ENCODE data around the gene LMF1.
A peak's percentile ranks its signal among the peaks of the same experiment; 100 is the strongest.

Gene LMF1

DNA sequence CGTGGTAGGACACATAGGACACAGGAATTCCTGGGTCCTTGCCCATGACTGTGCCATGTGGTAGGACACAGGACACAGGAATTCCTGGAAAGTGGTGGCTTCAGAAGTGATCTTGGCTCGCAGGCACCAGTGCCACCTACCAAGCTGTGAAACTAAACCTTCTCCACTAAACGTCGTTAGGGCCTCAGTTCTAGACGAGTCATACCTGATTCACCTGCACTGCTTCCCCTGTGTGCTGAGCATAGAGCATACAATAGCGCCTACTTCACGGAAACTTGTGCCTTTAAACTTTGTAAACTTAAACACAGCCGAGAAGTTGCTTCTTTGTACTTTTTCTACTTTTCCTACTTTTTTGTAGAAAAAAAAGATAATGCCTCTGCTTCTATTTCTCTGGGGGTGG is 15.6 kb upstream of the LMF1 start:
- no peak for DNase-seq

- no peak for DNase-seq
Measured at GRCh38 chr16:985646-986400, 15.0 kb upstream of the LMF1 start.

- DNase-seq, result peak in 40 of 58 donors; percentile 12 to 80 (median 51)
Measured at GRCh38 chr16:984736-985636, 14.2 kb upstream of the LMF1 start.

DNA sequence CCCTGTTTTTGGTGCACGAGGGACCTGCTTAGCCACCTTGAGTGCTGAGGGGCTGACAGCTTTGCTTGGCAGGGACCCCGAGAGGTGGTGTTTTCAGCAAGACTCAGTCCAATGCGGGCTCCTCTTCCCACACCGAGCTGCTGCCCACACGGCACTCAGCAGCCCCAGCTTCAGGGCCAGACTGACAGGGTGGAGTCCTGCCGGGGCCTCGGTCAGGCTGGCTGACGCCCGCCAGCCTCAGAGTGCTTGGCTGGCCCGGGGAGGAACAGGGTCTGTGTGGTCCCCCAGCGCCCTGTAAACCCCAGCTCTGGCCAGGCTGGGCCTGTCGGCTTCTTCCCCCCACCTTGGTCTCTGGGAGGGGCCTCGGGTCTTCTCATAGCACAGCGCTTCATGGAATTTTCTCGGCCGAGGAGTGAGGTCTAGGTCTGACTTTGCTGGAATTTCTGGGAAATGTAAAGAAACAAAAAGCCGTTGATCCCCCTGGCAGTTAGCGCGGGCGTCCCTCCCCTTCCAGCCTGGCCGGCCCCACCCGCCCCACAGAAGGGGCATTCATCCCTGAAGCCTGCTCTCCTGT is 13.4 kb upstream of the LMF1 start:
- peak in 3 of 58 donors; percentile 23 to 39 (median 29) for DNase-seq

DNA sequence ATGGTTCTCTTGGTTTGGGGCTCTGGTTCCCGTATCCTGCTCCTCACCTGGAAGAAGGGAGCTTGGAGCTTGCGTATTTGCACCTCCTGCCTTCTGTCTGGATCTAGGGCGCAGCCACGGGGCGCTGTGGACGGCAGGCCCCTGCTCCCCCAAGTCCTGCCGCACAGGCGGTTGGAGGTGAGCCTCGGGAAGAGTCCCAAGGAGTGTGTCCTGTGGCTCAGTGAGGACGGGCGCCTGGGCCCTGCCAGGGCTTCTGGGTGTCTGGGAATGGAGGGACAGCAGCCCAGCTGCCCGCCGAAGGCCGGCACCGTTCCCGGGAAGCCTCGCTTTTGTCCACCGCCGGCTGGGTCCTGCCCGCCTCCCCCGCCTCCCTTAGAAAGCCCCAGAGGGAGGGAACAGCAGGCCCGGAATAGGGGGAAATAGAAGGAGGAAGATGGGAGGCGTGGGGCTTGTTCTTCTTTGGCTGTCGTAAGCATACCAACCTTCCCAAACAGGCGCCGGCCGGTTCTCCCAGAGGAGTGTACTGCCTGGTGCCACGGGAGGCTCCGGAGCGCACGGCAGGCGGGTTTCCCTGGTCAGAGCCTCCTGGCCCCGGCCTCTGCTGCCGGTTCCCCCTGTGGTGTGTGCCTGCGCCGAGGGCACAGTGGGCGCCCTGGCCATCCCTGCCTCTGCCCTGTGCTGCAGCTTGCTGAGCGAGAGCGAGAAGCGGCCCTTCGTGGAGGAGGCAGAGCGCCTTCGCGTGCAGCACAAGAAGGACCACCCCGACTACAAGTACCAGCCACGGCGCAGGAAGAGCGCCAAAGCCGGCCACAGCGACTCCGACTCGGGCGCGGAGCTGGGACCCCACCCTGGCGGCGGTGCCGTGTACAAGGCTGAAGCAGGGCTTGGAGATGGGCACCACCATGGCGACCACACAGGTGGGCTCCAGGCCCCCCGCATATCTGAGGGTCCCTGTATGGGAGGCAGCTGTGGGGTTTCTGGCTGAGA is 12.6 kb upstream of the LMF1 start:
- DNase-seq, result peak in 52 of 58 donors; percentile 27 to 77 (median 57)

DNA sequence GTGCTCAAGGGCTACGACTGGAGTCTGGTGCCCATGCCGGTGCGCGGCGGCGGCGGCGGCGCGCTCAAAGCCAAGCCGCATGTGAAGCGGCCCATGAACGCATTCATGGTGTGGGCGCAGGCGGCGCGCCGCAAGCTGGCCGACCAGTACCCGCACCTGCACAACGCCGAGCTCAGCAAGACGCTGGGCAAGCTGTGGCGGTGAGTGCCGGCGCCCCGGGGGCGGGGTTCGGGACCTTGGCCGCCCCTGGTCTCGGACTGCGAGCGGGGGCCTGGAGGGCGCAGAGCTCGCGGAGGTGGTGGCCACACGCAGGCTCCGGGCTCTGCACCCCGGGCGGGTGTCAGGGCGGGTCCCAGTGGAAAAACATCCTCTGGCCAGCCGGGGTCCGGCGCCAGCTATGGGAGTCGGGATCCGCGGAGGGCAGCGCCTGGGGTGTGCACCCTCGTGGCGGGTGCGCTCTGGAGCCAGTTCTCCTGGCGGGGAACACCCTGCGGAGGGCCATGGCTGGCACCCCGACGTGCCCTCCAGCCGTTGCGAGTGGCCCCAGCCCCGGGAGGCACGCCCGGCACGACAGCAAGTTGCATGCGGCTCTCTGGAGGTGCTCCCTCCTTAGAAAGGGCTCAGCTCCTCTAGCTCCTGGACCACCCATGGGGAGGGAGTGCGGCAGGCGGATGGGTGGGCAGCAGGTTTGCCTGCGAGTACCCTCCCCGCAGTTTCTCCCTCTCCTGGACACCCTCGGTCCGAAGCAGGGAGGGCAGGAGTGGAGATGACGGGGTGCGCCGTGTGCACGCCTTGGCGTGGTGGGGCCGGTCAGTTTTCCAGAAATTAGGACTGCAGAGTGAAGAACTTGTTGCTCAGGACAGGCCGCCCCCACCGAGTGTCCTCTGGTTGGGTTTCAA is 11.6 kb upstream of the LMF1 start:
- DNase-seq, result peak in 4 of 58 donors; percentile 32 to 41 (median 36)

GRCh38 chr16:981695-982144 is 10.9 kb upstream of the LMF1 start, which contains the start of gene SOX8:
Gene SOX8 (plus strand): TSS chr16:981770. CDS start chr16:981923, 153 bp downstream.
- DNase-seq, result no peak

GRCh38 chr16:980595-980854 is 9.7 kb upstream of the LMF1 start:
- peak in 1 of 58 donors; percentile 62 for DNase-seq

DNA sequence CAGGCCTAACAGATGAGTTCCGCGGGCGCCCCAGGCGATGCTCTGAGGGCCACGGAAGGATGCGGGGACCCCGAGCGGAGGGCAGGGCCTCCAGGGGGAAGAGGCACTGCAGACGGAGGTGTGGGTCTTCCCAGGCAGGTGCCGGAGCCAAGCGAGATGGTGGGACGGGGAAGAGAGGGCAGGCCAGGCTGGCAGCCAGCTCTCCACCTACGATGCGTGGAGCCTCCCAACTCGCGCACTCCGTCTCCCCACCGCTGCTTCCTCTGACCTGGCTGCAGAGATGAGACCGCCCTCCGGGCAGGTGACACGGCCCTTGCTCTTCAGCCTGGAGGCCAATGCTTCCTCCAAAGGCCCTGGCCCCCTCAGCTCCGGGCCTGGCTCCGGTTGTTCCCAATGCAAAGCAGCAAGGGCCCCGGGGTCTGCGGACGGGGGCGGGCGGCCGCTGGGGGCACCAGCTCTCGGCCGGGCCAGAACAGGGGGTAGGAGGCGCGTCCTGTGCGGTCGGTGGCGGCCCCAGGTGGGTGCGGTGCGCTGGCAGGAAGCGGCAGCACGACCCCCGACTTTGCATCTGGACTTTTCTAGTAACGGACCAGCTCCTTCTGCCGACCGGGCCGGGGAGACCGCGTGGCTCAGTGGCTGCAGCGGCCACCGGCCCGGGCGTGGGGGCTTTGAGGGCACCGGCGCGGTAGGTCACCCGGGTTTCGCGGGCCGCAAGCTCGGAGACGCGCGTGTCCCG is 9.2 kb upstream of the LMF1 start:
- DNase-seq, result no peak

DNA sequence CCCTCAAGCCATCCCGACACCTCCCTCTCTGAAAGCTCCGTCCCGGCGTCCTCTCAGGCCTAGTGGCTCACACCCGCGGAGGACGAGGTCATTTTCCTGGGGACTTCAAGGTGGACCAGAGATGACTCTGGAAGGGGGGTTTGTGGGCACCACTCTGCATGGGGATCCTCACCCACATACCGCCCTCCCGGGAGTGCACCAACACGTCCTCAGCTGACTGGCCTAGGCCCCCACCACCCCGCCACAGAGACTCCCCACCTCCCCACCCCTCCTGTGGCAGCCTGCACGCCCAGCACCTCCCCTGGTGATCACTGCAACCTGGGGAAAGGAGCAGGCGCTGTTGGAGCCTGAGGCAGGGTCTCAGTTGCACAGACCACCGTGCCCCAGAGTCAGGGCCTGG is 8.4 kb upstream of the LMF1 start:
- no peak for DNase-seq

DNA sequence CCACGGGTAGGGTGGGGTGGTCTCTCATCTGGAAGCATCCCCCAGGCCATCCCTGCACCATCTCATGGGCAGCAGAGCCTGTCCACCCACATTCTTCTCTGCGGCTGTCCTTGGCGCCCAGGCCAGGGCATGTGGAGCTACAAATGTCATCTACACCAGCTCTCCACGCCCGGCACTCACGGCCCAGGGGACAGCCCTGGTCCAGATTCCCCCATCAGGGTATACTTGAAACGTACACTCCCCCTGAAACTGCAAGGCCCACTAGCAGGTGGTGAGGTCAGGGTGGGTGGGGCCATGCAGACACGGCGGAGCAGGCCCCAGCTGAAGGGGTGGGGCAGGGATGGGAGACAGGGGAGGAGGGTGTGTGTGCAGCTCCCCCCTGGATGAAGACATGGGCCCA is 7.6 kb upstream of the LMF1 start:
- DNase-seq, result no peak

DNA sequence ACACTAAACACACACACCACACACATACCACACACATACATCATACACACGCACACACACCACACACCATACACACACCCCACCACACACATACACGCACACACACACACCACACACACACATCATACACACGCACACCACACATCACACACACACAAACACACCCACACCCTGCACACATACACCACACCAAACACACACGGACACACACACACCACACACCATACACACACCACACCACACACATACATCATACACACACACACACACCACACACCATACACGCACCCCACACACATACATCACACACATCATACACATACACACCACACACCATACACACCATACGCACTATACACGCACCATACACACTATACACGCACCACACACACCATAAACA is 7.1 kb upstream of the LMF1 start:
- no peak for DNase-seq

GRCh38 chr16:977081-977701 is 6.4 kb upstream of the LMF1 start:
- peak in 57 of 58 donors; percentile 61 to 96 (median 88) for DNase-seq

DNA sequence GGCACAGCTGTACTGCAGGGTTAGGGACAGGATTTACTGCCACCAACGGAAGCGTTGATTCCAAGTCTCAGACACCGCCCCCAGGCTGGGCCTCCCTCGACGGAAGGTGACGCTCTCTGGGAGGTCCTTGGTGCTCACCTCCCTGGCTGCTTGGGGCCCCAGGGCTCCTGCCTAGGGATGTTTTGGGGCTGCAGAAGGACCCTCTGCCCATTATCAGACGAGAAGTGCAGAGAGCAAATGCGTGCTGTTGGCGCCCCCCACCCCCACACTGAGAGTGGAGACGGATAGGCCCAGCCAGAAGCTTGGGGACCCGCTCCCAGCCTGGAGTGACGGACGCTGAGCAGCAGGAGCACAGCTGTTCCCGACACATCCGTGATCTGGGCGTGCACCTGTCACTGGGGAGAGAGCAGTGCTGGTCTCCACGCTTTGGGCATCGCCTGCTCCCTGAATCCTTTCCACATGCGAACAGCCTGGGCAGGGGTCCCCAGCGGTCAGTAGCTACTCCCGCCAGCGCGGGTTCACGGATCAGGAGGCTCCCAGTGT is 5.7 kb upstream of the LMF1 start:
- DNase-seq, result no peak

DNA sequence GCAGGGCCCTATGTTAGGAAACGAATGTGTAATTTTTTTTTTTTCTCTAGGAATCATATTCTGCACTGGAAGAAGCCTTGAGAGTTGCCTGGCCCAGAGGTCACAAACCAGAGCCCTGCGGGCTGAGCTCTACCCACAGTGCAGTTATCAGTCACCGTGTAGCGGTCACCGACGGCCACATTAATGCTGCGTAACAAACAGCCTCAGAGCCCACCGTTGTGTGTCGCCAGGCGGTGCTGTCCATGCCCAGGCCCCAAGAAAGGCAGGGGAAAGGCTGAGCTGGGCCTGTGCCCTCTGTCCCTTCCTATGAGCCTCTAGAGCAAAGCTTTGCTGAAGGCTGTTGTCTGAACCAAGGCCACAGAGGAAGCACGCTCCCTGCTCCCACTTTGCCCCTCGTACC is 4.5 kb upstream of the LMF1 start:
- no peak for DNase-seq

- DNase-seq, result peak in 30 of 58 donors; percentile 26 to 78 (median 51)
Measured at GRCh38 chr16:974611-975261, 4.0 kb upstream of the LMF1 start.

DNA sequence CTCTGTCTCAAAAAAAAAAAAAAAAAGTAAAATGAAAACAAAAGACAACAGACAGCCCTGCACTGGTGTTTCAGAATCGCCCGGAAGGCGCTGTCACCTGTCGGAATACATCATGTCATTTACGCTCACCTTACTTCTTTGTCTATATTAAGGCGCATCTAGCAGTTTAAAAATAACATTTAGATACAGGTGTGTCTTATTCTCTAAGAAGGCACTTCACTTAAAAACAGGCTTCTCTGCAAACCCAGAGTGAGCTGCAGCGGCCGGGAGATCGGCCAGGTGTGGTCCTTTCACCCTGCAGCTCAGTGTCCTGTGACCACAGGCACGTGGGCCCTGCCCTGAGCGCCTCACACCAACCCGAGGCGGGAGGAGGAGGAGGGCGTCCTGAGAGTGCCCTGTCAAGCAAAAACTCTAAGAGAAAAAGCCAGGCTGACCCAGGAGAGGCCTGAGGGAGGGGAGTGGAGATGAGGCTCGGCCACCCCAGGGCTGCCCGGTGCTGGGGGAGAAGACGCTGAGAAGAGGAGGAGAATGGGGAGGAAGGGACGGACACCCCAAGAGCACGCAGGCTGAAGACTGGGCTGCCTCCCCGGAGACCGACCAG is 3.3 kb upstream of the LMF1 start:
- DNase-seq, result peak in 14 of 58 donors; percentile 17 to 74 (median 48)
